ENCODE data around the gene UHRF2. TPM values are rescaled to one million over a fixed set of nuclear protein-coding genes. Genes with fewer than 3 reads are reported as not detected.

The UHRF2 gene
- polyA plus RNA-seq, 1 of the 3 experiments (the other 2 are of a cell fraction): 24.1 TPM

DNA sequence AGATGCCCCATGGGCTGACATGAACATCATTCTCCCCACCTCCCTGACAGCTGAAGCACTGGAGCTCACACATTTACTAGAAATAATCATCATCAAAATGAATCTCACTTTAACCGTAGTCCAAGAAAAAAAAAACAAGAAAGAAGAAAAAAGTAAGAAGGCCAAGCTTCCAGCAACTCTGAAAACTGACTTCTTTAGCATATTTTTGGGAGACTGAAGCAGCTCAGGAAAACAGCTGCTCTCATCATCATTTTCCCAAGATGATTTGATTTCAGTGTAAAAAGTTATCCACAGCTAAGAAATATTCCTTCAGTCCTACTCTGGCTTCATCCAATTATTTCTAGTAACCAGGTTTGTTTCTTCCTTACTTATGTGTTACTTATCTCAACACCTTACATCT lies 140.9 kb downstream of the UHRF2 start:
- Histone ChIP-seq H3K27ac (ENCODE audit: low read depth in 2 of 2, low read length in 1 of 2) (peak overlapping the region in 1 of 2 experiments; percentile 84; a peak in 1 of 4 replicates), H3K4me2 (no peak overlapping the region), H3K9me3 (no peaks in the 10 kb centered on the region), H4K20me1 (ENCODE audit: insufficient read depth) (no peaks in the 10 kb centered on the region), H3K9me2 (no peaks in the 10 kb centered on the region), H3K4me3 (ENCODE audit: low read depth in 2 of 2, low read length in 1 of 2) (no peak overlapping the region), H3K9ac (no peak overlapping the region), H2AFZ (ENCODE audit: low read depth) (0 out of 2 replicates have a peak overlapping the region, but pooled peaks have one; percentile 43), H3K27me3 (ENCODE audit: insufficient read depth) (no peaks in the 10 kb centered on the region), H3K79me2 (ENCODE audit: insufficient read depth) (no peaks in the 10 kb centered on the region), H3K36me3 (replicated peaks in 1 of 2; ENCODE audit: control insufficient read depth in 1 of 2, insufficient read depth in 2 of 2, low read length in 1 of 2) (no peaks in the 10 kb centered on the region), H3F3A (replicated peaks; ENCODE audit: insufficient read depth) (peaks cover 22% of the 10 kb centered on the region), H3K4me1 (ENCODE audit: control insufficient read depth in 1 of 2, insufficient read depth in 2 of 2, low read depth in 1 of 2, low read length in 1 of 2) (peaks cover 24 to 25% of the 10 kb centered on the region in 2 experiments)
- ChIA-PET POLR2A (no interaction called here), CTCF (interaction anchor here (1.1 kb wide), 2 partner anchors 15 to 31 kb away, joined by 3 read pairs; no protein-coding TSS in a partner anchor)
- DNase-seq: no peak
- 91% methylated on average over 1 of the region's 1 CpG for WGBS (ENCODE audit: low lambda C conversion rate)
- TF ChIP-seq TAF1 (IDR thresholded peaks at IDR 0.05; ENCODE audit: borderline replicate concordance, low read depth, low read length) (no peak), IRF3 (IDR thresholded peaks at IDR 0.05; ENCODE audit: low read depth, low read length) (no peak), RCOR1 (IDR thresholded peaks at IDR 0.05; ENCODE audit: low read length) (no peak), NRF1 (IDR thresholded peaks at IDR 0.05; ENCODE audit: low read depth, low read length) (no peak), GATA2 (CRISPR knock-in tag; IDR thresholded peaks at IDR 0.05) (no peak), SMC3 (IDR thresholded peaks at IDR 0.05; ENCODE audit: low read depth, low read length) (no peak), RFX5 (IDR thresholded peaks at IDR 0.05; ENCODE audit: low read length) (no peak), NFIC (IDR thresholded peaks at IDR 0.05; ENCODE audit: borderline replicate concordance) (no peak), CHD2 (IDR thresholded peaks at IDR 0.05; ENCODE audit: low read length, partially characterized antibody) (no peak), GABPA (IDR thresholded peaks at IDR 0.05; ENCODE audit: low read depth) (no peak), EZH2phosphoT487 (IDR thresholded peaks at IDR 0.05; ENCODE audit: borderline replicate concordance, low read depth) (no peak), RAD21 (IDR thresholded peaks at IDR 0.05; ENCODE audit: low read length) (no peak), TCF12 (IDR thresholded peaks at IDR 0.05) (no peak), FOXJ3 (CRISPR knock-in tag; IDR thresholded peaks at IDR 0.05) (no peak), SIN3A (IDR thresholded peaks at IDR 0.05; ENCODE audit: borderline replicate concordance, low read depth, low read length) (no peak)
- TF ChIP-seq, protein P1, sequence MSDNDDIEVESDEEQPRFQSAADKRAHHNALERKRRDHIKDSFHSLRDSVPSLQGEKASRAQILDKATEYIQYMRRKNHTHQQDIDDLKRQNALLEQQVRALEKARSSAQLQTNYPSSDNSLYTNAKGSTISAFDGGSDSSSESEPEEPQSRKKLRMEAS (IDR thresholded peaks at IDR 0.05; ENCODE audit: low read depth): no peak
- TF ChIP-seq, protein P2, sequence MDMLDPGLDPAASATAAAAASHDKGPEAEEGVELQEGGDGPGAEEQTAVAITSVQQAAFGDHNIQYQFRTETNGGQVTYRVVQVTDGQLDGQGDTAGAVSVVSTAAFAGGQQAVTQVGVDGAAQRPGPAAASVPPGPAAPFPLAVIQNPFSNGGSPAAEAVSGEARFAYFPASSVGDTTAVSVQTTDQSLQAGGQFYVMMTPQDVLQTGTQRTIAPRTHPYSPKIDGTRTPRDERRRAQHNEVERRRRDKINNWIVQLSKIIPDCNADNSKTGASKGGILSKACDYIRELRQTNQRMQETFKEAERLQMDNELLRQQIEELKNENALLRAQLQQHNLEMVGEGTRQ (IDR thresholded peaks at IDR 0.05; ENCODE audit: borderline replicate concordance, low read depth, low read length): no peak
- TF ChIP-seq, protein P3, sequence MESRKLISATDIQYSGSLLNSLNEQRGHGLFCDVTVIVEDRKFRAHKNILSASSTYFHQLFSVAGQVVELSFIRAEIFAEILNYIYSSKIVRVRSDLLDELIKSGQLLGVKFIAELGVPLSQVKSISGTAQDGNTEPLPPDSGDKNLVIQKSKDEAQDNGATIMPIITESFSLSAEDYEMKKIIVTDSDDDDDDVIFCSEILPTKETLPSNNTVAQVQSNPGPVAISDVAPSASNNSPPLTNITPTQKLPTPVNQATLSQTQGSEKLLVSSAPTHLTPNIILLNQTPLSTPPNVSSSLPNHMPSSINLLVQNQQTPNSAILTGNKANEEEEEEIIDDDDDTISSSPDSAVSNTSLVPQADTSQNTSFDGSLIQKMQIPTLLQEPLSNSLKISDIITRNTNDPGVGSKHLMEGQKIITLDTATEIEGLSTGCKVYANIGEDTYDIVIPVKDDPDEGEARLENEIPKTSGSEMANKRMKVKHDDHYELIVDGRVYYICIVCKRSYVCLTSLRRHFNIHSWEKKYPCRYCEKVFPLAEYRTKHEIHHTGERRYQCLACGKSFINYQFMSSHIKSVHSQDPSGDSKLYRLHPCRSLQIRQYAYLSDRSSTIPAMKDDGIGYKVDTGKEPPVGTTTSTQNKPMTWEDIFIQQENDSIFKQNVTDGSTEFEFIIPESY (IDR thresholded peaks at IDR 0.05; ENCODE audit: borderline replicate concordance, low read depth): no peak

Small RNAs within 50 kb of the gene (small RNA-seq; reads per million reads assigned to genes)
- gene RN7SL25P: 0 reads per million in 7 experiments

Other genes with a start within 250 kb of the UHRF2 start
- not detected in 2 replicates for gene IL33, start 197.4 kb upstream of the UHRF2 start, polyA plus RNA-seq (2012; rRNA removed)
- not detected in 2 replicates for gene TPD52L3, start 84.8 kb upstream of the UHRF2 start, polyA plus RNA-seq (2012; rRNA removed)
- gene GLDC, start 232.5 kb downstream of the UHRF2 start, polyA plus RNA-seq (2012; rRNA removed): 4.1 TPM in 2 replicates

Measured in SK-N-SH (cell line).